ENCODE results near the gene NT5DC3. TPM values are rescaled to one million over a fixed set of nuclear protein-coding genes. Genes with fewer than 3 reads are reported as not detected.
A peak's percentile ranks its signal among the peaks of the same experiment; 100 is the strongest.

The NT5DC3 gene
- total and polyA plus RNA-seq, 2 of the 13 experiments (the other 11 are each of a cell fraction or from before 2014, with no cell fraction given): 3.2 to 6.6 TPM

DNA sequence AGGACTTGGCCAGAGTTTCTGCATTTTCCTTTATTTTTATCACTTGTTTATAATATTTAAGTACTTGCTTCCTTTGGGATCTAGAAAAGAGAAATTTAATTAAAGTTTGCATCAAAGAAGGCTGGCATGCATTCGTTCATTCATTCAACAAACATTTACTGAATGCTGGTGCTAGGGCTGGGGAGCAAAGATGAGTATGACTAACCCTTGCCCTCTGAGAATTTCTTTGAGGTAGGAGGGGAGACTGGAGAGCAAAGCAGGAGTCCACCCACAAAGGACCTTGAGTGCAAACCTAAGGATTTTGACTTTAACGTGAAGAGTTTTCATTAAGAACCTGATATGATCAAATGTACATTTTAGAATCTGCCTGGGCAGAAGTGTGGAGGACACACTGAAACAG is 16.1 kb upstream of the NT5DC3 start:
- Histone ChIP-seq H3K4me2 (ENCODE audit: low read depth, low read length) (peak overlapping the region; percentile 42), H3K36me3 (replicated peaks in 1 of 2; ENCODE audit: control insufficient read depth in 1 of 2, insufficient read depth in 2 of 2, low read length in 2 of 2) (no peaks in the 10 kb centered on the region), H3K4me1 (ENCODE audit: insufficient read depth, low read length) (peaks cover 77% of the 10 kb centered on the region), H3K27me3 (ENCODE audit: control insufficient read depth in 1 of 2, insufficient read depth in 2 of 2, low read length in 2 of 2) (peaks cover 0 to 10% of the 10 kb centered on the region in 2 experiments; a peak in 1 of 5 replicates), H3K9ac (ENCODE audit: insufficient read depth, low read depth, low read length) (no peak overlapping the region), H3K79me2 (ENCODE audit: insufficient read depth, low read length) (no peaks in the 10 kb centered on the region), H3K9me3 (ENCODE audit: low read length) (no peaks in the 10 kb centered on the region), H3K4me3 (replicated peaks in 1 of 3; ENCODE audit: insufficient read depth in 1 of 3, low read depth in 2 of 3, low read length in 3 of 3) (no peak overlapping the region), H2AFZ (ENCODE audit: low read length) (no peak overlapping the region), H3K27ac (ENCODE audit: extremely low read length, insufficient read depth, low read length) (peak overlapping the region; percentile 26), H4K20me1 (ENCODE audit: insufficient read depth, low read length) (no peaks in the 10 kb centered on the region)
- peak; percentile 30 for DNase-seq (ENCODE audit: low spot score)
- intact Hi-C loops (cut with micrococcal nuclease; ENCODE audit: unreplicated experiment): no loop called here
- ChIA-PET CTCF (ENCODE audit: low intra/inter-chr PET ratio, low total read pairs) (no interaction called here), POLR2A (no interaction called here)
- in situ Hi-C loops (cut with HindIII; ENCODE audit: extremely low pct_ligation_motif_present, low pct_unique_long_range_greater_than_20kb): no loop called here
- WGBS (ENCODE audit: low lambda C conversion rate): 10% methylated on average over 2 of the region's 2 CpGs
- peak; percentile 28 for FAIRE-seq
- ATAC-seq: peak; percentile 29
- no TSS peak for BruUV-seq (replicated peaks)
- no peak for TF ChIP-seq ZNF558 (CRISPR knock-in tag; IDR thresholded peaks at IDR 0.05; ENCODE audit: borderline replicate concordance)
- no peak for TF ChIP-seq RAD21 (CRISPR knock-in tag; IDR thresholded peaks at IDR 0.05)
- TF ChIP-seq, protein P1, sequence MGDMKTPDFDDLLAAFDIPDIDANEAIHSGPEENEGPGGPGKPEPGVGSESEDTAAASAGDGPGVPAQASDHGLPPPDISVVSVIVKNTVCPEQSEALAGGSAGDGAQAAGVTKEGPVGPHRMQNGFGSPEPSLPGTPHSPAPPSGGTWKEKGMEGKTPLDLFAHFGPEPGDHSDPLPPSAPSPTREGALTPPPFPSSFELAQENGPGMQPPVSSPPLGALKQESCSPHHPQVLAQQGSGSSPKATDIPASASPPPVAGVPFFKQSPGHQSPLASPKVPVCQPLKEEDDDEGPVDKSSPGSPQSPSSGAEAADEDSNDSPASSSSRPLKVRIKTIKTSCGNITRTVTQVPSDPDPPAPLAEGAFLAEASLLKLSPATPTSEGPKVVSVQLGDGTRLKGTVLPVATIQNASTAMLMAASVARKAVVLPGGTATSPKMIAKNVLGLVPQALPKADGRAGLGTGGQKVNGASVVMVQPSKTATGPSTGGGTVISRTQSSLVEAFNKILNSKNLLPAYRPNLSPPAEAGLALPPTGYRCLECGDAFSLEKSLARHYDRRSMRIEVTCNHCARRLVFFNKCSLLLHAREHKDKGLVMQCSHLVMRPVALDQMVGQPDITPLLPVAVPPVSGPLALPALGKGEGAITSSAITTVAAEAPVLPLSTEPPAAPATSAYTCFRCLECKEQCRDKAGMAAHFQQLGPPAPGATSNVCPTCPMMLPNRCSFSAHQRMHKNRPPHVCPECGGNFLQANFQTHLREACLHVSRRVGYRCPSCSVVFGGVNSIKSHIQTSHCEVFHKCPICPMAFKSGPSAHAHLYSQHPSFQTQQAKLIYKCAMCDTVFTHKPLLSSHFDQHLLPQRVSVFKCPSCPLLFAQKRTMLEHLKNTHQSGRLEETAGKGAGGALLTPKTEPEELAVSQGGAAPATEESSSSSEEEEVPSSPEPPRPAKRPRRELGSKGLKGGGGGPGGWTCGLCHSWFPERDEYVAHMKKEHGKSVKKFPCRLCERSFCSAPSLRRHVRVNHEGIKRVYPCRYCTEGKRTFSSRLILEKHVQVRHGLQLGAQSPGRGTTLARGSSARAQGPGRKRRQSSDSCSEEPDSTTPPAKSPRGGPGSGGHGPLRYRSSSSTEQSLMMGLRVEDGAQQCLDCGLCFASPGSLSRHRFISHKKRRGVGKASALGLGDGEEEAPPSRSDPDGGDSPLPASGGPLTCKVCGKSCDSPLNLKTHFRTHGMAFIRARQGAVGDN (CRISPR knock-in tag; IDR thresholded peaks at IDR 0.05): no peak
- TF ChIP-seq, protein P2, sequence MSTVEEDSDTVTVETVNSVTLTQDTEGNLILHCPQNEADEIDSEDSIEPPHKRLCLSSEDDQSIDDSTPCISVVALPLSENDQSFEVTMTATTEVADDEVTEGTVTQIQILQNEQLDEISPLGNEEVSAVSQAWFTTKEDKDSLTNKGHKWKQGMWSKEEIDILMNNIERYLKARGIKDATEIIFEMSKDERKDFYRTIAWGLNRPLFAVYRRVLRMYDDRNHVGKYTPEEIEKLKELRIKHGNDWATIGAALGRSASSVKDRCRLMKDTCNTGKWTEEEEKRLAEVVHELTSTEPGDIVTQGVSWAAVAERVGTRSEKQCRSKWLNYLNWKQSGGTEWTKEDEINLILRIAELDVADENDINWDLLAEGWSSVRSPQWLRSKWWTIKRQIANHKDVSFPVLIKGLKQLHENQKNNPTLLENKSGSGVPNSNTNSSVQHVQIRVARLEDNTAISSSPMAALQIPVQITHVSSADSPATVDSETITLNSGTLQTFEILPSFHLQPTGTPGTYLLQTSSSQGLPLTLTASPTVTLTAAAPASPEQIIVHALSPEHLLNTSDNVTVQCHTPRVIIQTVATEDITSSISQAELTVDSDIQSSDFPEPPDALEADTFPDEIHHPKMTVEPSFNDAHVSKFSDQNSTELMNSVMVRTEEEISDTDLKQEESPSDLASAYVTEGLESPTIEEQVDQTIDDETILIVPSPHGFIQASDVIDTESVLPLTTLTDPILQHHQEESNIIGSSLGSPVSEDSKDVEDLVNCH (CRISPR knock-in tag; IDR thresholded peaks at IDR 0.05): no peak
- TF ChIP-seq NAIF1 (CRISPR knock-in tag; IDR thresholded peaks at IDR 0.05; ENCODE audit: borderline replicate concordance): no peak
- TF ChIP-seq NR2F1 (CRISPR knock-in tag; IDR thresholded peaks at IDR 0.05): peak in 1 of 2 experiments; percentile 76; a peak in 2 of 4 replicates
- peak; percentile 53 for TF ChIP-seq NR2F6 (IDR thresholded peaks at IDR 0.05)
- TF ChIP-seq NR2F6 (CRISPR knock-in tag; IDR thresholded peaks at IDR 0.05): no peak
- no peak for TF ChIP-seq IRF2 (CRISPR knock-in tag; IDR thresholded peaks at IDR 0.05)
- no peak for TF ChIP-seq KMT2B (CRISPR knock-in tag; IDR thresholded peaks at IDR 0.05)
- no peak for TF ChIP-seq MBD4 (IDR thresholded peaks at IDR 0.05; ENCODE audit: borderline replicate concordance, low read length)
- TF ChIP-seq ZNF550 (CRISPR knock-in tag; IDR thresholded peaks at IDR 0.05; ENCODE audit: borderline replicate concordance): no peak
- TF ChIP-seq, protein P3, sequence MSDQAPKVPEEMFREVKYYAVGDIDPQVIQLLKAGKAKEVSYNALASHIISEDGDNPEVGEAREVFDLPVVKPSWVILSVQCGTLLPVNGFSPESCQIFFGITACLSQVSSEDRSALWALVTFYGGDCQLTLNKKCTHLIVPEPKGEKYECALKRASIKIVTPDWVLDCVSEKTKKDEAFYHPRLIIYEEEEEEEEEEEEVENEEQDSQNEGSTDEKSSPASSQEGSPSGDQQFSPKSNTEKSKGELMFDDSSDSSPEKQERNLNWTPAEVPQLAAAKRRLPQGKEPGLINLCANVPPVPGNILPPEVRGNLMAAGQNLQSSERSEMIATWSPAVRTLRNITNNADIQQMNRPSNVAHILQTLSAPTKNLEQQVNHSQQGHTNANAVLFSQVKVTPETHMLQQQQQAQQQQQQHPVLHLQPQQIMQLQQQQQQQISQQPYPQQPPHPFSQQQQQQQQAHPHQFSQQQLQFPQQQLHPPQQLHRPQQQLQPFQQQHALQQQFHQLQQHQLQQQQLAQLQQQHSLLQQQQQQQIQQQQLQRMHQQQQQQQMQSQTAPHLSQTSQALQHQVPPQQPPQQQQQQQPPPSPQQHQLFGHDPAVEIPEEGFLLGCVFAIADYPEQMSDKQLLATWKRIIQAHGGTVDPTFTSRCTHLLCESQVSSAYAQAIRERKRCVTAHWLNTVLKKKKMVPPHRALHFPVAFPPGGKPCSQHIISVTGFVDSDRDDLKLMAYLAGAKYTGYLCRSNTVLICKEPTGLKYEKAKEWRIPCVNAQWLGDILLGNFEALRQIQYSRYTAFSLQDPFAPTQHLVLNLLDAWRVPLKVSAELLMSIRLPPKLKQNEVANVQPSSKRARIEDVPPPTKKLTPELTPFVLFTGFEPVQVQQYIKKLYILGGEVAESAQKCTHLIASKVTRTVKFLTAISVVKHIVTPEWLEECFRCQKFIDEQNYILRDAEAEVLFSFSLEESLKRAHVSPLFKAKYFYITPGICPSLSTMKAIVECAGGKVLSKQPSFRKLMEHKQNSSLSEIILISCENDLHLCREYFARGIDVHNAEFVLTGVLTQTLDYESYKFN (CRISPR knock-in tag; conservative IDR thresholded peaks at IDR 0.05): peak; percentile 58
- TF ChIP-seq YY1 (IDR thresholded peaks at IDR 0.05; ENCODE audit: insufficient read depth, insufficient replicate concordance, low read depth, low read length): no peak
- peak; percentile 64 for TF ChIP-seq TCF7 (IDR thresholded peaks at IDR 0.05; ENCODE audit: low read depth)

All from HepG2 (cell line).